ENCODE measurements around the gene L3MBTL4. TPM values are rescaled to one million over a fixed set of nuclear protein-coding genes. Genes with fewer than 3 reads are reported as not detected.

Gene L3MBTL4
- total RNA-seq, 2 experiments from 2014 or later: 0.27 to 0.33 TPM

DNA sequence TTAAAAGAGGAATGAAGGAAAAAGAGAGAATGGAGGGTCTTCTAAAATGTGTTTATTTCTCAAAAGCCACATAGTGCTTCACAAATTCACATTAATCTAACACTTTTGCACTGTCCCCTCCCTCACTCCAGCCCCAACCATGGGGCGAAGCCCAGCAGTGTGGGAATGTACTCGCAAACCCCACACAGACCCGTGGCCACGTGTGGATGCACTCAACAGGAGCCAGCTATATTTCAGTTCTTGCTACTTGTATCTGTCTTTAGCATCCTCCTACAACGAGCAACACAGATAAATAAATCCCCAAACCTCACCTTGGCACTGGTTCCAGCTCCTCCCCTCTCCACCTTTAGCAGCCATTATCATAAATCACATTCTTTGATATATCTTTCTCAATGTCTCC lies 427.5 kb downstream of the L3MBTL4 start:
- H3K9me3 Mint-ChIP-seq: no peaks in the 10 kb centered on the region
- no peak for DNase-seq
- no peaks in the 10 kb centered on the region for H3K36me3 Mint-ChIP-seq (ENCODE audit: low read depth)
- H3K4me1 Mint-ChIP-seq: no peaks in the 10 kb centered on the region
- peaks cover 4% of the 10 kb centered on the region for H3K27me3 Mint-ChIP-seq
- H3K4me3 Mint-ChIP-seq: no peak overlapping the region
- no peak overlapping the region for H3K27ac Mint-ChIP-seq
- ChIA-PET CTCF (no interaction called here), POLR2A (no interaction called here)

- DNase-seq: no peak
- Mint-ChIP-seq H3K9me3 (no peaks in the 10 kb centered on the region), H3K36me3 (ENCODE audit: low read depth) (no peaks in the 10 kb centered on the region), H3K4me1 (no peaks in the 10 kb centered on the region), H3K27ac (no peak overlapping the region), H3K27me3 (peaks cover 4% of the 10 kb centered on the region), H3K4me3 (no peak overlapping the region)
- POLR2A ChIA-PET: interaction anchor here (0.6 kb wide), 1 partner anchor 92 kb away, joined by 3 read pairs; no protein-coding TSS in a partner anchor
- CTCF ChIA-PET: no interaction called here
Observed at GRCh38 chr18:5986257-5986931, 428.3 kb downstream of the L3MBTL4 start.

GRCh38 chr18:5984245-5984644 lies 430.5 kb downstream of the L3MBTL4 start:
- no peak overlapping the region for H3K4me3 Mint-ChIP-seq
- no peaks in the 10 kb centered on the region for H3K4me1 Mint-ChIP-seq
- no peaks in the 10 kb centered on the region for H3K9me3 Mint-ChIP-seq
- H3K27ac Mint-ChIP-seq: no peak overlapping the region
- CTCF ChIA-PET: interaction anchor here (1.2 kb wide), 1 partner anchor 96 kb away, joined by 3 read pairs; no protein-coding TSS in a partner anchor
- POLR2A ChIA-PET: no interaction called here
- no peak for DNase-seq
- no peaks in the 10 kb centered on the region for H3K36me3 Mint-ChIP-seq (ENCODE audit: low read depth)
- H3K27me3 Mint-ChIP-seq: peaks cover 4% of the 10 kb centered on the region

DNA sequence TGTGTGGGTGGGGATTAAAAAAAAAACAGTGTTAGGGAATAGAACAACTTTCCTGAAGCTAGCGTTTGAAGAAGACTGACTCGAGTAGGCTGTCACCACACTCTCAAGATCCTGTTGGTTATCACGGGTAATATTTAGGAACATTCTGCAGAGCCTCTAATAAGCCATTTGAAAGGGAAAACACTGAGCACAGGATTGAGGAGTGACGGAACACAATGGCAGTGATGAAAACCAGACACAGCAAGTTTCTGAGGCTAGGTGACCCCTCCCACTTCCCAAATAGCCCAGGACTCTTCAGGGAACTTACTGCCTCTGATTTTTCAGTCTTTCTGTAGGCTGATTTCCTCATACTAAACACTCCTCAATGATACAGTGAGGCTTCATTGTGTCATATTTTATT lies 431.2 kb downstream of the L3MBTL4 start:
- Mint-ChIP-seq H3K36me3 (ENCODE audit: low read depth) (no peaks in the 10 kb centered on the region), H3K4me1 (no peaks in the 10 kb centered on the region), H3K27me3 (peaks cover 4% of the 10 kb centered on the region), H3K27ac (no peak overlapping the region), H3K4me3 (no peak overlapping the region), H3K9me3 (no peaks in the 10 kb centered on the region)
- ChIA-PET POLR2A (no interaction called here), CTCF (no interaction called here)
- no peak for DNase-seq

- H3K36me3 Mint-ChIP-seq (ENCODE audit: low read depth): no peaks in the 10 kb centered on the region
- H3K9me3 Mint-ChIP-seq: no peaks in the 10 kb centered on the region
- no peak overlapping the region for H3K27ac Mint-ChIP-seq
- ChIA-PET POLR2A (no interaction called here), CTCF (no interaction called here)
- no peaks in the 10 kb centered on the region for H3K4me1 Mint-ChIP-seq
- no peak overlapping the region for H3K4me3 Mint-ChIP-seq
- no peak for DNase-seq
- peaks cover 4% of the 10 kb centered on the region for H3K27me3 Mint-ChIP-seq
Observed at GRCh38 chr18:5982332-5982731, 432.4 kb downstream of the L3MBTL4 start.

DNA sequence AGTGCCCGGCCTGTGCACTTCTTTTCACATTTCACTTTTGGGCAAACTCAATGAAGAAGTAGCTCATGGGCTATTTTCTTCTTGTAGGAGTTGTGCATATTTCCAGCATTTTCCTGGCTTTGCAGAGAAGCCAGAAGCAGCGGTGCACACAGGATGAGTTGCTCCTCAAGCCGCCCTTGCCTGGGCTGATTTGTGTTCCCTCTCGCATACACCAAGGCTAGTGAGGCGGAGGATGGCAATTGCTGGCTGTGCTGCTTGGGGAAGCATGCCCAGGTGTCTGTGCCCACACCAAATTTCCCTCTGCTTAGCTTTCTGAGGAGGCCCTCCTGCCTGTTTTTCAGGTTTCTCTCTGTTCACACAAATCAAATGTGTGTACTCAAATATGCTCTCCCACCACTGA lies 434.0 kb downstream of the L3MBTL4 start:
- no peak for DNase-seq
- Mint-ChIP-seq H3K4me3 (no peak overlapping the region), H3K9me3 (no peaks in the 10 kb centered on the region), H3K4me1 (peaks cover under 1% of the 10 kb centered on the region), H3K27ac (no peak overlapping the region), H3K36me3 (ENCODE audit: low read depth) (no peaks in the 10 kb centered on the region), H3K27me3 (peaks cover 3% of the 10 kb centered on the region)
- CTCF ChIA-PET: no interaction called here
- POLR2A ChIA-PET: no interaction called here

GRCh38 chr18:5979971-5980457 lies 434.7 kb downstream of the L3MBTL4 start:
- Mint-ChIP-seq H3K27ac (no peak overlapping the region), H3K9me3 (no peaks in the 10 kb centered on the region), H3K4me1 (peaks cover 8% of the 10 kb centered on the region), H3K4me3 (no peak overlapping the region), H3K36me3 (ENCODE audit: low read depth) (no peaks in the 10 kb centered on the region), H3K27me3 (no peaks in the 10 kb centered on the region)
- ChIA-PET POLR2A (no interaction called here), CTCF (no interaction called here)
- no peak for DNase-seq

GRCh38 chr18:5979176-5979888 lies 435.4 kb downstream of the L3MBTL4 start:
- peaks cover 11% of the 10 kb centered on the region for H3K4me1 Mint-ChIP-seq
- H3K27ac Mint-ChIP-seq: no peak overlapping the region
- no peaks in the 10 kb centered on the region for H3K36me3 Mint-ChIP-seq (ENCODE audit: low read depth)
- H3K4me3 Mint-ChIP-seq: no peak overlapping the region
- H3K9me3 Mint-ChIP-seq: no peaks in the 10 kb centered on the region
- DNase-seq: no peak
- ChIA-PET POLR2A (no interaction called here), CTCF (no interaction called here)
- H3K27me3 Mint-ChIP-seq: no peaks in the 10 kb centered on the region

DNA sequence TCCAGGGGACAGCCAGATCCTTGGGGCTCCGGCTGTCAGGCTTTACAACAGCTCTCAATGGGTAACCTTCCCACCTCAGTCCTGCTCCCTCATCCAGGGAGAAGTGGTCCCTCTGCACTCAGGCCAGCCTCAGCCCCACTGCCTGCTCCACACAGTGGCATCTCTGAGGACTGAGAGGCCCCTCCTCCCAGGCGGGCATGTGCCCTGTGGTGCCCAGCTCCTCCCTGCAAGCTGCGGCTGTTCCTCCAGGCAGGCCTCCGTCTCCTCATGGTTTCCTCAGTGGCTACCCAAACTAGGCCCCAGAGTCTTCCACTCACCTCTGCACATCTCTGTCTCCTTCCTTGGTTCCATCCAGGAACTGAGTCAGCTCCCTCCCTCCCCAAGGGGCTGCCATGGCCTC lies 437.7 kb downstream of the L3MBTL4 start:
- Mint-ChIP-seq H3K9me3 (no peaks in the 10 kb centered on the region), H3K4me3 (no peak overlapping the region), H3K27ac (no peak overlapping the region), H3K36me3 (ENCODE audit: low read depth) (no peaks in the 10 kb centered on the region), H3K4me1 (peaks cover 11% of the 10 kb centered on the region), H3K27me3 (no peaks in the 10 kb centered on the region)
- ChIA-PET POLR2A (no interaction called here), CTCF (no interaction called here)
- DNase-seq: no peak

DNA sequence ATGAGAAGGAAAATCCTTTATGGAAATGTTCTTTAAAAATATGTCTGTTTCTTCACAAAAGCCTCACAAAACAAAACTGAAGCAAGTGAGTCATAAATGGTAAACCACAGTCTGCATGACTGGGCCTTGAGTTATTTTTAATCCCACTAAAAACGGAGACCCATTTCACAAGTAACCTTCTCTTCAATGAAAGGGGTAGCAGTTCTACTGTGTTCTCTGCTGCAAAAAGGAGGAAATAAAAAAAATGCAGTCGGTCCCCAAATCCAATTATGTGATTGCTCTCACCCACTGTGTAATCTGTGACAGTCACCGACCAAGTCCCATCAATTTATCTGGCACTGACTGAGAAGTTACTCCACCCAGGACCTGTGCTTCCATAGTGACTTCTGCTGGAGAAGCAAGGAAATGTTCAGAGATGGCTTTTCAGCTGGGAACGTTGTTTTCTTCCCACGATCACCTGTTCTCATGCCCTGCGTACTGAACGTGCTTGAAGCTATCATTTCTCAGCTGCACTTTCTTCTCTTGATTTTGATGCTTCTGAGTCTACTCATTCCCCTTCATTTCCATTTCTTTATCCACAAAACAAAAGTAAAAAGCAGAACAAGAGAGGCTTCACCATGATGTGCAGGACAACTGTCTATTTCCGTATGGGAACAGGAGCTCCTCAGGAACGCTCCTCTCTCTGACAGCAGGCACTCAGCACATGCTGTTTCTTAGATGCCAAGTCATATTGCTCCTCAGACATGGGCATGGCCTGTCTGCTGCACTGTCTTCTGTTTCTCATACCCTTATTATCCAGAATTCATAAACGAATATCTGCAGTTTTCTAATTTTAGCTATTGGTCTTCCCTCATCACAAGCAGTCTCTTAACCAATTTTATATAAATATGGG lies 439.4 kb downstream of the L3MBTL4 start:
- H3K36me3 Mint-ChIP-seq (ENCODE audit: low read depth): no peaks in the 10 kb centered on the region
- CTCF ChIA-PET: no interaction called here
- no peak overlapping the region for H3K4me3 Mint-ChIP-seq
- DNase-seq: no peak
- peaks cover 12% of the 10 kb centered on the region for H3K4me1 Mint-ChIP-seq
- no peaks in the 10 kb centered on the region for H3K27me3 Mint-ChIP-seq
- POLR2A ChIA-PET: no interaction called here
- H3K9me3 Mint-ChIP-seq: no peaks in the 10 kb centered on the region
- H3K27ac Mint-ChIP-seq: no peak overlapping the region

DNA sequence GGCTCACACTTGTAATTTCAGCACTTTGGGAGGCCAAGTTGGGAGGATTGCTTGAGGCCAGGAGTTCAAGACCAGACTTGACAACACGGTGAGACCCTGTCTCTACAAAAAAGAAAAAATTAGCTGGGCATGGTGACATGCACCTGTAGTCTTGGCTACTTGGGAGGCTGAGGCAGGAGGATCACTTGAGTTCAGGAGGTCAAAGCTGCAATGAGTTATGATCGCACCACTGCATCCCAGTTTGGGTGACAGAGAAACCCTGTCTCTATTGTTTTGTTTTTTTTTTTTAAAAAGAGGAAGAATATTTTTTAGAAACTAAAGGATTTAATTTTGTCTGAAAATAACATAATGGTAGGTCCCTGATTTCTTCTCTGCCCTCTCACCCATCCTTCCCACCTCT lies 440.0 kb downstream of the L3MBTL4 start:
- Mint-ChIP-seq H3K27me3 (no peaks in the 10 kb centered on the region), H3K4me1 (peaks cover 18% of the 10 kb centered on the region), H3K9me3 (no peaks in the 10 kb centered on the region), H3K4me3 (no peak overlapping the region), H3K36me3 (ENCODE audit: low read depth) (no peaks in the 10 kb centered on the region), H3K27ac (no peak overlapping the region)
- no peak for DNase-seq
- CTCF ChIA-PET: no interaction called here
- POLR2A ChIA-PET: no interaction called here

GRCh38 chr18:5973099-5973498 lies 441.6 kb downstream of the L3MBTL4 start:
- POLR2A ChIA-PET: no interaction called here
- no peak overlapping the region for H3K27ac Mint-ChIP-seq
- DNase-seq: no peak
- H3K27me3 Mint-ChIP-seq: no peaks in the 10 kb centered on the region
- no peak overlapping the region for H3K4me3 Mint-ChIP-seq
- H3K9me3 Mint-ChIP-seq: no peaks in the 10 kb centered on the region
- CTCF ChIA-PET: no interaction called here
- no peaks in the 10 kb centered on the region for H3K36me3 Mint-ChIP-seq (ENCODE audit: low read depth)
- peaks cover 18% of the 10 kb centered on the region for H3K4me1 Mint-ChIP-seq

DNA sequence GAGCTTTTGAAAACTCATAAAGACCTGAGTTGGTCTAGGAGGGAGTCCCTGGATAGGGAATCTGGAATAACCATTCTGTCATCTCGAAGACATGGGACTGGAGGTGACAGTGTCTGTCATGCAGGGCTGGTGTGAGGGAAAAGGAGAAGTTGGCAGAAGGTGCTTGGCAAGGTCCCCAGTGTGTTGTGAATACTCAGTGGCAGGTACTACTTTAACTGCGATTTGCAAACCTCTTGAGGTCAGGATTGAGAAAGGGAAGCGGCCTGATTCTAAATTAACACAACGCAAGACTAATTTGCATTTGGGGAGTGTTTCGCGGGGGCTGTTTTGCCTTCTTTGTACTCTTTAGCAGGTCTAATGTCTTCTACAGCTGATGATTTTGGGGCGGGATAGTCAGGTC lies 442.4 kb downstream of the L3MBTL4 start:
- ChIA-PET POLR2A (no interaction called here), CTCF (no interaction called here)
- Mint-ChIP-seq H3K36me3 (ENCODE audit: low read depth) (no peaks in the 10 kb centered on the region), H3K4me3 (no peak overlapping the region), H3K9me3 (no peaks in the 10 kb centered on the region), H3K27me3 (no peaks in the 10 kb centered on the region), H3K4me1 (peaks cover 18% of the 10 kb centered on the region), H3K27ac (no peak overlapping the region)
- DNase-seq: no peak

Data from activated CD4-positive, alpha-beta T cell treated with anti-CD3 and anti-CD28 coated beads, Interleukin-2, amount 10 ng/mL, durations not matched to agents 7 days and 5 days (primary cell).